ENCODE results near the gene MOB3B. TPM values are rescaled to one million over a fixed set of nuclear protein-coding genes. Genes with fewer than 3 reads are reported as not detected.

Gene MOB3B
- total and polyA plus RNA-seq, 2 of the 13 experiments (the other 11 are each of a cell fraction or from before 2014, with no cell fraction given): 0.03 to 0.09 TPM

GRCh38 chr9:27368316-27368985 is 161.2 kb downstream of the MOB3B start (continued):
- TF ChIP-seq SRSF1 (optimal IDR thresholded peaks at IDR 0.05; ENCODE audit: low read depth, low read length): no peak
- TF ChIP-seq EZH2 (conservative IDR thresholded peaks at IDR 0.05; ENCODE audit: low read depth, low read length): no peak
- no peak for TF ChIP-seq HHEX (CRISPR knock-in tag; IDR thresholded peaks at IDR 0.05)
- no peak for TF ChIP-seq DBP (CRISPR knock-in tag; IDR thresholded peaks at IDR 0.05; ENCODE audit: not compliant biosample characterization)
- no peak for TF ChIP-seq ZNF530 (CRISPR knock-in tag; IDR thresholded peaks at IDR 0.05; ENCODE audit: low read depth)
- TF ChIP-seq SRSF4 (IDR thresholded peaks at IDR 0.05; ENCODE audit: low read depth, low read length, poor library complexity, severe bottlenecking): no peak
- no peak for TF ChIP-seq MLXIP (CRISPR knock-in tag; IDR thresholded peaks at IDR 0.05; ENCODE audit: borderline replicate concordance)

- Histone ChIP-seq H3K9ac (ENCODE audit: insufficient read depth, low read depth, low read length) (no peak overlapping the region), H2AFZ (ENCODE audit: low read length) (no peak overlapping the region), H3K4me3 (replicated peaks in 1 of 3; ENCODE audit: insufficient read depth in 1 of 3, low read depth in 2 of 3, low read length in 3 of 3) (no peak overlapping the region), H3K36me3 (replicated peaks in 1 of 2; ENCODE audit: control insufficient read depth in 1 of 2, insufficient read depth in 2 of 2, low read length in 2 of 2) (no peaks in the 10 kb centered on the region), H4K20me1 (ENCODE audit: insufficient read depth, low read length) (no peaks in the 10 kb centered on the region), H3K4me2 (ENCODE audit: low read depth, low read length) (no peak overlapping the region), H3K27ac (ENCODE audit: extremely low read length, insufficient read depth, low read length) (no peak overlapping the region), H3K4me1 (ENCODE audit: insufficient read depth, low read length) (no peaks in the 10 kb centered on the region), H3K79me2 (ENCODE audit: insufficient read depth, low read length) (no peaks in the 10 kb centered on the region), H3K27me3 (ENCODE audit: control insufficient read depth in 1 of 2, insufficient read depth in 2 of 2, low read length in 2 of 2) (peaks cover 0 to 7% of the 10 kb centered on the region in 2 experiments; a peak in 1 of 5 replicates), H3K9me3 (ENCODE audit: low read length) (no peaks in the 10 kb centered on the region)
- FAIRE-seq (no peak), DNase-seq (ENCODE audit: low spot score) (no peak), ATAC-seq (no peak)
- in situ Hi-C loops (cut with HindIII; ENCODE audit: extremely low pct_ligation_motif_present, low pct_unique_long_range_greater_than_20kb) (no loop called here), intact Hi-C loops (cut with micrococcal nuclease; ENCODE audit: unreplicated experiment) (no loop called here)
- CTCF ChIA-PET (ENCODE audit: low intra/inter-chr PET ratio, low total read pairs): no interaction called here
- no peak for TF ChIP-seq ZNF282 (IDR thresholded peaks at IDR 0.05; ENCODE audit: partially characterized antibody)
- TF ChIP-seq PAF1 (CRISPR knock-in tag; IDR thresholded peaks at IDR 0.05): no peak
- no peak for TF ChIP-seq ZSCAN31 (CRISPR knock-in tag; IDR thresholded peaks at IDR 0.05; ENCODE audit: low read depth)
- no peak for TF ChIP-seq TSC22D2 (CRISPR knock-in tag; IDR thresholded peaks at IDR 0.05; ENCODE audit: borderline replicate concordance)
- TF ChIP-seq MNT (IDR thresholded peaks at IDR 0.05): peak; percentile 55
- no peak for TF ChIP-seq ZNF501 (CRISPR knock-in tag; IDR thresholded peaks at IDR 0.05)
- no peak for TF ChIP-seq BORCS8-MEF2B (CRISPR knock-in tag; IDR thresholded peaks at IDR 0.05)
- TF ChIP-seq FOXC1 (CRISPR knock-in tag; IDR thresholded peaks at IDR 0.05; ENCODE audit: borderline replicate concordance): no peak
- POLR2A ChIA-PET: no interaction called here
- no TSS peak for BruUV-seq (replicated peaks)
- under 1% methylated on average over 3 of the region's 3 CpGs for WGBS (ENCODE audit: low lambda C conversion rate)
Measured at GRCh38 chr9:27367921-27368315, 161.7 kb downstream of the MOB3B start.

All from HepG2 (cell line).